ENCODE results near the gene VPS26B.
"Not testable (repeated sequence)": the region's sequence is repeated elsewhere in the genome, so short reads cannot be mapped to it uniquely, and the experiment has no call there.

VPS26B gene

GRCh38 chr11:134258577-134258976 is 34.1 kb downstream of the VPS26B start:
- no peak for DNase-seq (ENCODE audit: low read depth)

DNA sequence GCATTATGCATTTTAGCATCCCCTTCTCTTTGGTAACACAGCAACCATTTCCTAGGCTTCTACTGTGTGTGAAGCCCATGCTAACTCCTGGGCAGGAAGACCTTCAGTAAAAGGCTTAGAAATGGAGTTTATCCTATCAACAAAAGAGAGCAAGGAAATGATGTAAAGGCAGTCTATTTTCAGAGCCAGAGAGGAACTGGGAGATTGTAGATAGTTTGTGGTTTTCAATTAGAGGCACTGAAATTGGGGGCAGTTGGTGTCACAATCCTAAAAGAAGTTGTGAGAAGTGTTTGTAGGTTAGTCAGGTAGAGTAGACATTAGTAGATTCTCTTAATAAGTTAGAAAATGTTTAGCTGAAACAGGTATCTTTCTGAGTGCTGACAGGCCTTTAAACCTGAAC is 36.0 kb downstream of the VPS26B start:
- no peak for DNase-seq (ENCODE audit: low read depth)

GRCh38 chr11:134260983-134261382 is 36.5 kb downstream of the VPS26B start:
- no peak for DNase-seq (ENCODE audit: low read depth)

- no peak for DNase-seq (ENCODE audit: low read depth)
Observed at GRCh38 chr11:134261626-134262488, 37.4 kb downstream of the VPS26B start.

GRCh38 chr11:134264966-134265764 is 40.7 kb downstream of the VPS26B start:
- no peak for DNase-seq (ENCODE audit: low read depth)

DNA sequence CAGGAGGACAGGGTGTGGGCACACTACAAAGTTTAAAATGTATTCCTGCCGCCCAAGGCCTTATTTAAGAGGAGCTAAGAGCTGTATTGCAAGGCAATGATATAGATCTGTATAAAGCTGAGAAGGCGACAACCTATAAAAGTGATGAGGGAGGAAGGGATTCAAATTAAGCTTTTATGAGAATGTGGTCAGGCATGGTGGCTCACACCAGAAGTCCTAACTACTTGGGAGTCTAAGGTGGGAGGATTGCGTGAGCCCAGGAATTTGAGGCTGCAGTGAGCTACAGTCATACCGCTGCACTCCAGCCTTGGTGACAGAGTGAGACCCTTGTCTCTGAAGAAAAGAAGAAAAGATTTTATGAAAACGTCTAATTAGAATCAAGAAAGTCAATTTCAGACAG is 42.0 kb downstream of the VPS26B start:
- DNase-seq (ENCODE audit: low read depth), result no peak

- DNase-seq (ENCODE audit: low read depth), result peak; percentile 37
Observed at GRCh38 chr11:134266841-134267251, 42.4 kb downstream of the VPS26B start.

DNA sequence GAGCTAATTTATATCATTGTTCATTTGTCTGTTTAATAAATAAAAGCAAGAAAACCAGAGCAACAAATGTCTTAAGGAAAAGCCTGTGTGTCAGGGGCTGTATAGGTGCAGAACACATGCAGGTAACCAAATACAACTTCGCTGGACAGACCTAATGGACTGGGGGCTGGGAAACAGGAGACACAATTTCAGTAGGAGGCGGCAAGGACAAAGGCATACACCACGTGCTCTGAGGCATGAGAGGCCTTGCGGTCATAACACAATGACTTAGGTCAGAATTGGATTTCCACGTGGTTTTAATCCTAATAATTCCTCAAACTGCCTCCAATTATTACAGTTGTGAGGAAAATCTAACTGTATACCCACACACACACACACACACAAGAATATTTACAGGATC is 43.0 kb downstream of the VPS26B start:
- DNase-seq (ENCODE audit: low read depth), result no peak

- no peak for DNase-seq (ENCODE audit: low read depth)
Observed at GRCh38 chr11:134267966-134268365, 43.5 kb downstream of the VPS26B start.

GRCh38 chr11:134270250-134270714 is 45.8 kb downstream of the VPS26B start:
- DNase-seq (ENCODE audit: low read depth), result no peak

GRCh38 chr11:134271978-134272377 is 47.5 kb downstream of the VPS26B start:
- no peak for DNase-seq (ENCODE audit: low read depth)

DNA sequence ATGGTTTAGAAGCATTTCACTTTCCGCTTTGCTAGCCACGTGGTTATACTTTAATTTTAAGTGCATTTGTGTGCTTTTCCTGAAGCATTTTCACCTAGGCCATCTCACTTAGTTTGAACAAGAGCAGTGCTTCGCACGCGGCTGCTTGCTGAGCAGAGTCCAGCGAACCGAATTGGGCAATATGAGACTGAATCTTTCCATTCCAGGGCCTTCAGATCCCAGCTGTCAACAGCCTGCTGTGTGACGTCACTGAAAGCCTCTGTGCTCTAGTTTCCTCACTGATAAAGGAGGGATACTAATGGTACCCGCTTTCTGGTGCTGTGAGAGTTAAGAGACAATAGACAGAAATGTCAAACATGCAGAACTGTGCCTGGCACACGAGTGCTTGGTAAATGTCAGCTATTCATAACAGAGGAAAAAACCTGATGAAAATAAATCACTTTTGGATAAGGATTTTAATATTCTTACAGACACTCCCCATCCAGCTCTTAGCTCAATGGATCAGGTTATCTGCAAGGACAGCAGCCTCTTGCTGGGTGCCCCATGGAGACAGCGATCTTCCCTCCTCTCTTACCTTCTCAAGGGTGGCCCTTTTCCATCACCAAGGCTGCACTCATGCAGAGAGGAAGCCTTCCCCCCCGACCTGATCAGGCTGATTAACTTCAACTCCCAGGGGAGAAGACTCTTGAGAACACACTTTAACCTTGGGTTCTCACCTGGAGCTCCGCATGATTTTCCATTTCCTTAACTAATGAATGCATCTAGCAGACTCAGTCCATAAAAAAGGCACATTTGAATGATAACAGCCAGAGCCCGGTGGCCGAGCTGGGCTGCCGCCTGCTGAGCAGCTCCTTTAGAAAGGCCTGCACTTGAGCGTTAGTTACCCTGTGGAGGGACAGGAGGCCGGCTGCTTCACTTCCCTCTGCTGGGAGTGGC is 48.2 kb downstream of the VPS26B start:
- DNase-seq (ENCODE audit: low read depth), result no peak

- DNase-seq (ENCODE audit: low read depth), result no peak
Observed at GRCh38 chr11:134273317-134273712, 48.8 kb downstream of the VPS26B start.

- DNase-seq (ENCODE audit: low read depth), result no peak
Observed at GRCh38 chr11:134275188-134275533, 50.7 kb downstream of the VPS26B start.

- no peak for DNase-seq (ENCODE audit: low read depth)
Observed at GRCh38 chr11:134275534-134276395, 51.3 kb downstream of the VPS26B start, which contains the start of gene GLB1L3. TSS of gene GLB1L3 (plus strand) at chr11:134276379. CDS start at chr11:134276741, 362 bp downstream.

- DNase-seq (ENCODE audit: low read depth), result no peak
Observed at GRCh38 chr11:134276396-134277182, 52.1 kb downstream of the VPS26B start.

- DNase-seq (ENCODE audit: low read depth), result no peak
Observed at GRCh38 chr11:134277183-134278001, 52.9 kb downstream of the VPS26B start.

DNA sequence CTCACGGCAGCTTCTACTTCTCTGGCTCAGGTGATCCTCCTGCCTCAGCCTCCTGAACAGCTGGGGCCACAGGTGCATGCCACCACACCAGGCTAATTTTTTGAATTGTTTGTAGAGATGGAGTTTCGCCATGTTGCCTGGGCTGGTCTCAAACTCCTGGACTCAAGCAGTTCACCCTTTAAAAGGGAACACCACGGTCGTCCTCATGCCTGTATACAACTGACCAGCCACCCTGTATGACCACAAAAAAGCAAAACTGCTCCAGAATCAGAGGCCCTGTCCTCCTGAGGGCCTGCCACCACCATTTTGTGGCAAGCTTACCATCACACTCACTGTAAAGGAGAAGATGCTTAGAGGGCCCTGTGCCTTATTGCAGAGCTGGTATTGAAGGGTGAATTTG is 53.9 kb downstream of the VPS26B start:
- no peak for DNase-seq (ENCODE audit: low read depth)

- DNase-seq (ENCODE audit: low read depth), result not testable (repeated sequence)
Observed at GRCh38 chr11:134281635-134282034, 57.2 kb downstream of the VPS26B start.

Measured in fibroblast of the conjunctiva (primary cell).